GM19467 (cell line): Measurements from ENCODE around the gene CHST11.

Source experiments
- ATAC-seq: cut with Tn5 transposase; IDR thresholded peaks from one replicate; pipeline ENCODE4 v1.9.1; 2021; ENCODE audit warnings: mild to moderate bottlenecking, moderate library complexity; ENCODE audit not compliant: unreplicated experiment

CHST11 gene

GRCh38 chr12:104669851-104670337 lies 213.1 kb downstream of the CHST11 start:
- peak; percentile 53 for ATAC-seq

- no peak for ATAC-seq
These were observed 214.0 kb downstream of the CHST11 start for GRCh38 chr12:104670439-104671408.

- ATAC-seq: peak; percentile 60
These were observed 214.8 kb downstream of the CHST11 start for GRCh38 chr12:104671409-104672095.

- no peak for ATAC-seq
These were observed 215.3 kb downstream of the CHST11 start for GRCh38 chr12:104672096-104672445.

- no peak for ATAC-seq
These were observed 215.9 kb downstream of the CHST11 start for GRCh38 chr12:104672501-104673265.

- ATAC-seq: no peak
These were observed 216.5 kb downstream of the CHST11 start for GRCh38 chr12:104673294-104673693.

GRCh38 chr12:104673696-104674482 lies 217.1 kb downstream of the CHST11 start:
- no peak for ATAC-seq

GRCh38 chr12:104676636-104677035 lies 219.9 kb downstream of the CHST11 start:
- no peak for ATAC-seq

GRCh38 chr12:104677441-104678089 lies 220.8 kb downstream of the CHST11 start:
- ATAC-seq: no peak

- no peak for ATAC-seq
These were observed 223.3 kb downstream of the CHST11 start for GRCh38 chr12:104680070-104680469.

GRCh38 chr12:104680491-104680890 lies 223.7 kb downstream of the CHST11 start:
- ATAC-seq: no peak

GRCh38 chr12:104681012-104681690 lies 224.4 kb downstream of the CHST11 start:
- no peak for ATAC-seq

GRCh38 chr12:104682790-104683279 lies 226.1 kb downstream of the CHST11 start:
- peak; percentile 46 for ATAC-seq

- ATAC-seq: no peak
These were observed 227.2 kb downstream of the CHST11 start for GRCh38 chr12:104683831-104684503.

- ATAC-seq: no peak
These were observed 228.1 kb downstream of the CHST11 start for GRCh38 chr12:104684884-104685283.

GRCh38 chr12:104685366-104685765 lies 228.6 kb downstream of the CHST11 start:
- no peak for ATAC-seq

GRCh38 chr12:104686196-104686595 lies 229.4 kb downstream of the CHST11 start:
- ATAC-seq: no peak

GRCh38 chr12:104687823-104688573 lies 231.2 kb downstream of the CHST11 start:
- ATAC-seq: no peak
